DMS 273 treated with DMSO at 0.1 percent for 48 hours (cell line): ENCODE results near the gene GFER.
A peak's percentile ranks its signal among the peaks of the same experiment; 100 is the strongest.
"Not testable (repeated sequence)": the region's sequence is repeated elsewhere in the genome, so short reads cannot be mapped to it uniquely, and the experiment has no call there.

Experiments used
- DNase-seq: peaks from one replicate; lab custom pipeline; 2025; lab: John Stamatoyannopoulos, UW

The GFER gene

GRCh38 chr16:1983544-1984346, at the start of gene GFER:
GFER (plus strand) TSS chr16:1984193; CDS start chr16:1984219, 26 bp downstream.
- DNase-seq, result peak; percentile 63

GRCh38 chr16:1936945-1937479, 47.0 kb upstream of the GFER start:
- DNase-seq, result no peak

GRCh38 chr16:1938316-1938715, 45.7 kb upstream of the GFER start:
- DNase-seq, result no peak

GRCh38 chr16:1938910-1939309, 45.1 kb upstream of the GFER start:
- no peak for DNase-seq

- DNase-seq, result not testable (repeated sequence)
Observed at GRCh38 chr16:1939833-1940232, 44.2 kb upstream of the GFER start.

GRCh38 chr16:1940273-1941161, 43.5 kb upstream of the GFER start:
- no peak for DNase-seq

- no peak for DNase-seq
Observed at GRCh38 chr16:1941162-1942046, 42.6 kb upstream of the GFER start.

GRCh38 chr16:1942047-1942809, 41.8 kb upstream of the GFER start:
- DNase-seq, result no peak

GRCh38 chr16:1942810-1943726, 40.9 kb upstream of the GFER start, which contains the start of gene MSRB1:
MSRB1 (minus strand) TSS chr16:1943199; CDS start chr16:1943156, 43 bp downstream.
- peak; percentile 94 for DNase-seq

GRCh38 chr16:1944612-1945199, 39.3 kb upstream of the GFER start:
- DNase-seq, result no peak

GRCh38 chr16:1945559-1946391, 38.2 kb upstream of the GFER start:
- no peak for DNase-seq

- no peak for DNase-seq
Observed at GRCh38 chr16:1946495-1947368, 37.3 kb upstream of the GFER start.

- DNase-seq, result no peak
Observed at GRCh38 chr16:1947369-1947670, 36.7 kb upstream of the GFER start.

- no peak for DNase-seq
Observed at GRCh38 chr16:1949507-1949906, 34.5 kb upstream of the GFER start.

- DNase-seq, result no peak
Observed at GRCh38 chr16:1950047-1950446, 33.9 kb upstream of the GFER start.

- DNase-seq, result no peak
Observed at GRCh38 chr16:1950559-1950958, 33.4 kb upstream of the GFER start.

GRCh38 chr16:1953734-1954133, 30.3 kb upstream of the GFER start:
- no peak for DNase-seq
